GM06990 (cell line): Measurements from ENCODE around the gene MESP1.

Source experiments
- DNase-seq: peaks from one replicate; pipeline ENCODE4 v3.0.0-alpha.2; 2011; ENCODE audit not compliant: insufficient read length; ENCODE audit errors: extremely low read depth
- H3K27me3 ChIP-seq: replicated peaks from 2 replicates; pipeline ENCODE4 v1.6.0; 2011; ENCODE audit warnings: low read length; ENCODE audit not compliant: control insufficient read depth, insufficient read depth
- H3K36me3 ChIP-seq: 2 replicates; pipeline ENCODE4 v1.5.1; 2011; ENCODE audit warnings: low read length; ENCODE audit not compliant: control insufficient read depth, insufficient read depth
- H3K4me3 ChIP-seq: replicated peaks from 2 replicates; pipeline ENCODE4 v1.5.1; 2011; ENCODE audit warnings: low read depth, mild to moderate bottlenecking, control low read depth, low read length
- TF ChIP-seq, protein P1 (sequence below): IDR thresholded peaks from 2 replicates; pipeline ENCODE4 v1.5.1; 2011; ENCODE audit warnings: low read length, control low read depth, mild to moderate bottlenecking, inconsistent platforms; ENCODE audit not compliant: insufficient read depth, poor library complexity, severe bottlenecking

MESP1 gene

DNA sequence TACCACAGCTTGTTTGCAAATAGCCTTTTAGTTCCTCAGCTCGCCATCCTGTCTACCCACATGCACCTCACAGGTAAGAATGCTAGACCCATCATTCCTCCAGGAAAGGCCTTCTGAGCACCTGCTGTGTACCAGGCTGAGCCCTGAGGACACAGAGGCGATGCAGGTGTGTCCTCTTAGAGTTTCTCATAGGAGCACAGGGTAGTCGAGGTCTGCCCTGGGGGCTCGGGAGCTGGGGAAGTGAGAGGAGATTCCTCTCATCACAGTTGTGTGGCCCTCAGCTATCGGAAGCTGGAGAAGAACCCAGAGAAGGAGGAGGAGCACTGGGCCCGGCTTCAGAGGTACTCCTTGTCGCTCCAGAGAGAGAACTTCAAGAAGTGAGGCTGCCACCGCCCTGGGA, 8.0 kb downstream of the MESP1 start:
- Histone ChIP-seq H3K36me3 (no peaks in the 10 kb centered on the region), H3K27me3 (no peaks in the 10 kb centered on the region), H3K4me3 (no peak overlapping the region)
- DNase-seq, result no peak
- TF ChIP-seq, protein P1, sequence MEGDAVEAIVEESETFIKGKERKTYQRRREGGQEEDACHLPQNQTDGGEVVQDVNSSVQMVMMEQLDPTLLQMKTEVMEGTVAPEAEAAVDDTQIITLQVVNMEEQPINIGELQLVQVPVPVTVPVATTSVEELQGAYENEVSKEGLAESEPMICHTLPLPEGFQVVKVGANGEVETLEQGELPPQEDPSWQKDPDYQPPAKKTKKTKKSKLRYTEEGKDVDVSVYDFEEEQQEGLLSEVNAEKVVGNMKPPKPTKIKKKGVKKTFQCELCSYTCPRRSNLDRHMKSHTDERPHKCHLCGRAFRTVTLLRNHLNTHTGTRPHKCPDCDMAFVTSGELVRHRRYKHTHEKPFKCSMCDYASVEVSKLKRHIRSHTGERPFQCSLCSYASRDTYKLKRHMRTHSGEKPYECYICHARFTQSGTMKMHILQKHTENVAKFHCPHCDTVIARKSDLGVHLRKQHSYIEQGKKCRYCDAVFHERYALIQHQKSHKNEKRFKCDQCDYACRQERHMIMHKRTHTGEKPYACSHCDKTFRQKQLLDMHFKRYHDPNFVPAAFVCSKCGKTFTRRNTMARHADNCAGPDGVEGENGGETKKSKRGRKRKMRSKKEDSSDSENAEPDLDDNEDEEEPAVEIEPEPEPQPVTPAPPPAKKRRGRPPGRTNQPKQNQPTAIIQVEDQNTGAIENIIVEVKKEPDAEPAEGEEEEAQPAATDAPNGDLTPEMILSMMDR, result no peak

DNA sequence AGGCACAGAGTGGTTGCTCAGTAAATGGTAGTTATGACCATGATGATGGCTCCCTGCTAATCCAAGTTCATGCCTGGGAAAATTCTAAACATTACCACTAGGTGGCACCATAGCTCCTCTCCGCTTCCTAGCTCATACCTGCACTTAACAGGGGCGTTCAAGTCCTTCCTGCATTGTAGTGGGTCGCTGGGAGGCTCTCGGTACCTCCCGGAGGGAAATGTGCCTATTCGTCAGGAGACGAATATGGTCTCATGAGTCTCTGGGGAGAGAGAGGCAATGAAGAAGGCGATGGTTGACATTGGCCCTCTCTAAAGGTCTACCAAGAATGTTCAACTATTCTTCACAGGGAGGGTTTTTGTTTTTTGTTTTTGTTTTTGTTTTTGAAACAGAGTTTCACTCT, 10.9 kb downstream of the MESP1 start:
- Histone ChIP-seq H3K36me3 (no peaks in the 10 kb centered on the region), H3K4me3 (peak overlapping the region; percentile 12; the same call in 1 of the 2 replicates), H3K27me3 (no peaks in the 10 kb centered on the region)
- DNase-seq, result no peak
- TF ChIP-seq, protein P1, result peak; percentile 79

DNA sequence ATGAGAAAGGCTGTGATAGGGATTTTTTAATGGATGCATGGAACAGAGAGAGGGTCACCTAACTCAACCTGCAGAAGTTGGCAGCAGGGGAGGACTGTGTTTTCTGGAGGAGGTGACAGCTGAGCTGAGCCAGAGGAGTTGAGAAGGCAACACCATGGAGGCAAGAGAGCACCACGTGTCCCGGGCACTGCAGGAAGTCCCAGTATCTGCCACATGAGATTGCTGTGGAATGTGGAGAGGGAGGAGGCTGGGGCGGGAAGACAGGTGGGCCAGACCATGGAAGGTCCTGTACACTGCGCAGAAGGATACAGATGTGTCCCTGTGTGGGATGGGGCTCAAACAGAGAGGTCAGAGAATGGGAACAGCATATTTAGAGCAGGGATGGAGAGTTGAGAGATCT, 15.3 kb downstream of the MESP1 start:
- TF ChIP-seq, protein P1, result no peak
- Histone ChIP-seq H3K4me3 (no peak overlapping the region), H3K36me3 (no peaks in the 10 kb centered on the region), H3K27me3 (no peaks in the 10 kb centered on the region; the same call in 1 of the 2 replicates)
- no peak for DNase-seq

DNA sequence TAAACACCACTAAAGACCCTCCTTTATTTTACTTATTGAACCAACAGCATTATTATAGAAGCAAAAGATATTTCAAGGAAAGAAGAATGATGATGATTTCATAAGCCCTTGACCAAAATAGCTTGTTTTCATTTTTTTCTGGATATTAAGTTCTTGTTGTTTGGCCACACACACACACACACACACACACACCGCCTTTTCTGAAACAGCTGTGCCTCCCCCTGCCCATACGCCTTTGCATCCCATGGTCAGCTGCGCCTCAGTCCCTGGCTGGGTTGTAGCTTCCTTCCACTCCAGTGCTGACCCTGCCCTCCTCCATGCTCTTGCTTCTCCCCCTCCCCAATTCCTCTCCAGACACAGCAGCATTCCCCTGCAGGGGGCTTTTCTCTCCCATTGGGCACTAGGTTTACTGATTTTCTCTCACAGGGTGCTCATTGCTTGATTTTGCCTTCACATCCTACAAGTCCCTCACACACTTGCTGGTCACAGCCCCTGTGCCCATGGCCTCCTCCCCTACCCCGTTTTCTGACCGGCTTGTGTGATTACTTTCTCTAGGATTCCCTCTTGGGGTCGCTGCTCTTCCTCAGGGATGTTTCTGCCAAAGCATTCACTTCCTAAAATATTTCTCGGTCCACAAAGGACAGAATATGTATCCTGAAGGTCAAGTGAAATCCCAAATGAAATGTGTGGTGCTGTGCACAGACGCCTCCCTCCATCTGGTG, 18.4 kb downstream of the MESP1 start:
- TF ChIP-seq, protein P1, result no peak
- Histone ChIP-seq H3K4me3 (no peak overlapping the region), H3K36me3 (no peaks in the 10 kb centered on the region), H3K27me3 (no peaks in the 10 kb centered on the region; the same call in 1 of the 2 replicates)
- DNase-seq, result no peak

DNA sequence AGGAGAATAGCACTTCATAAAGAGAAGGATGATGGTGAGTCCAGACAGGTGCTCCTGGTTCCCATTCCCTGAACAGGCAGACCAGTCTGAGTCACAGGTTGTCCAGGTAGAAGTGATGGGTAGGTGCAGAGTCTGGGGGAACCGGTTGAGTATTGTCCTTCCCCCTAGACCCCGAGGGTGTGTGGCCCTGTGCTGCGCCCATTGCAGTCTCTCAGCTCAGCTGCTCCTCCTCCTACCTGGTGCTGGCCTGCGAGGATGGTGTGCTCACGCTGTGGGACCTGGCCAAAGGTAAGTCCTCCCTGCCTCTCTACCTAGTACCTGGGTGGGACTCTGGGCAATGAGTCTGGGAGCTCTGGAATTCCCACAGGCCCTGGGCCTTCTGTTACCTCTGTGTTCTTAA, 19.8 kb downstream of the MESP1 start:
- Histone ChIP-seq H3K36me3 (no peaks in the 10 kb centered on the region), H3K4me3 (no peak overlapping the region), H3K27me3 (no peaks in the 10 kb centered on the region; the same call in 1 of the 2 replicates)
- DNase-seq, result no peak
- TF ChIP-seq, protein P1, result no peak
